MCF 10A (cell line): ENCODE results near the gene ZNF768. TPM values are rescaled to one million over a fixed set of nuclear protein-coding genes. Genes with fewer than 3 reads are reported as not detected.

Experiments used
- BruUV-seq: library from RNA; stranded (reverse); fragments of 400-500 nt; replicated peaks from 2 replicates; lab custom pipeline; 2021; lab: Mats Ljungman, UMichigan
- CTCF ChIA-PET: fragments of 300-600 bp; sonication (Branson Sonifier 250); formaldehyde crosslinking; extraction: SDS; loops from one replicate; lab custom pipeline; 2021; ENCODE audit warnings: antibody characterized with exemption, inconsistent platforms; lab: Yijun Ruan, JAX
- POLR2A ChIA-PET: fragments of 300-600, 350-650 bp; sonication (Branson Sonifier 250); formaldehyde crosslinking; extraction: SDS; loops from one replicate; lab custom pipeline; 2020; ENCODE audit warnings: antibody characterized with exemption, inconsistent platforms; lab: Yijun Ruan, JAX
- DNase-seq: peaks from one replicate; pipeline ENCODE4 v3.0.0-alpha.2; 2018; ENCODE audit not compliant: unreplicated experiment
- H3K27ac Mint-ChIP-seq: one replicate; pipeline ENCODE4 v1.8.0; 2022; ENCODE audit warnings: mild to moderate bottlenecking, low read depth, mixed read lengths; ENCODE audit not compliant: unreplicated experiment
- H3K27me3 Mint-ChIP-seq: one replicate; pipeline ENCODE4 v1.8.0; 2022; ENCODE audit warnings: mixed read lengths; ENCODE audit not compliant: insufficient read depth, unreplicated experiment
- H3K36me3 Mint-ChIP-seq: one replicate; pipeline ENCODE4 v1.8.0; 2022; ENCODE audit warnings: mild to moderate bottlenecking, moderate library complexity, mixed read lengths; ENCODE audit not compliant: insufficient read depth, unreplicated experiment
- H3K4me1 Mint-ChIP-seq: one replicate; pipeline ENCODE4 v1.8.0; 2022; ENCODE audit warnings: mixed read lengths; ENCODE audit not compliant: insufficient read depth, unreplicated experiment
- H3K4me3 Mint-ChIP-seq: one replicate; pipeline ENCODE4 v1.8.0; 2022; ENCODE audit warnings: mild to moderate bottlenecking, moderate library complexity, mixed read lengths; ENCODE audit not compliant: unreplicated experiment
- H3K9me3 Mint-ChIP-seq: one replicate; pipeline ENCODE4 v1.8.0; 2022; ENCODE audit warnings: mixed read lengths; ENCODE audit not compliant: unreplicated experiment
- intact Hi-C: fragments of 100-400 bp; cut with micrococcal nuclease; formaldehyde crosslinking; loops from 2 replicates; pipeline ENCODE4 v1.14.1; 2022
- total RNA-seq: library from RNA; stranded (reverse); gene quantifications from 2 replicates; pipeline ENCODE4 v1.2.3, GENCODE V29; 2022
- TF ChIP-seq, protein P1 (sequence below): fragments of 200-600 bp; IDR thresholded peaks from one replicate; pipeline ENCODE4 v1.8.0; 2022; ENCODE audit warnings: antibody characterized with exemption, mild to moderate bottlenecking; ENCODE audit not compliant: unreplicated experiment

The ZNF768 gene
- total RNA-seq, 1 experiment from 2014 or later: 39.3 TPM

- TF ChIP-seq, protein P1, sequence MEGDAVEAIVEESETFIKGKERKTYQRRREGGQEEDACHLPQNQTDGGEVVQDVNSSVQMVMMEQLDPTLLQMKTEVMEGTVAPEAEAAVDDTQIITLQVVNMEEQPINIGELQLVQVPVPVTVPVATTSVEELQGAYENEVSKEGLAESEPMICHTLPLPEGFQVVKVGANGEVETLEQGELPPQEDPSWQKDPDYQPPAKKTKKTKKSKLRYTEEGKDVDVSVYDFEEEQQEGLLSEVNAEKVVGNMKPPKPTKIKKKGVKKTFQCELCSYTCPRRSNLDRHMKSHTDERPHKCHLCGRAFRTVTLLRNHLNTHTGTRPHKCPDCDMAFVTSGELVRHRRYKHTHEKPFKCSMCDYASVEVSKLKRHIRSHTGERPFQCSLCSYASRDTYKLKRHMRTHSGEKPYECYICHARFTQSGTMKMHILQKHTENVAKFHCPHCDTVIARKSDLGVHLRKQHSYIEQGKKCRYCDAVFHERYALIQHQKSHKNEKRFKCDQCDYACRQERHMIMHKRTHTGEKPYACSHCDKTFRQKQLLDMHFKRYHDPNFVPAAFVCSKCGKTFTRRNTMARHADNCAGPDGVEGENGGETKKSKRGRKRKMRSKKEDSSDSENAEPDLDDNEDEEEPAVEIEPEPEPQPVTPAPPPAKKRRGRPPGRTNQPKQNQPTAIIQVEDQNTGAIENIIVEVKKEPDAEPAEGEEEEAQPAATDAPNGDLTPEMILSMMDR: no peak
- H3K4me3 Mint-ChIP-seq: no peak overlapping the region
- H3K9me3 Mint-ChIP-seq: no peaks in the 10 kb centered on the region
- ChIA-PET POLR2A (interaction anchor here (0.6 to 1.0 kb wide), 2 partner anchors 21 to 67 kb away, joined by 3 to 5 read pairs; no protein-coding TSS in a partner anchor), CTCF (interaction anchor here (0.6 to 0.8 kb wide), 3 partner anchors 70 to 109 kb away, joined by 3 to 4 read pairs (median 4); no protein-coding TSS in a partner anchor)
- intact Hi-C loops: no loop called here
- peaks cover 8% of the 10 kb centered on the region for H3K4me1 Mint-ChIP-seq
- H3K27ac Mint-ChIP-seq: no peak overlapping the region
- H3K36me3 Mint-ChIP-seq: no peaks in the 10 kb centered on the region
- BruUV-seq: no TSS peak
- H3K27me3 Mint-ChIP-seq: no peaks in the 10 kb centered on the region
- no peak for DNase-seq
Observed at GRCh38 chr16:30519120-30520049, 7.0 kb downstream of the ZNF768 start.

DNA sequence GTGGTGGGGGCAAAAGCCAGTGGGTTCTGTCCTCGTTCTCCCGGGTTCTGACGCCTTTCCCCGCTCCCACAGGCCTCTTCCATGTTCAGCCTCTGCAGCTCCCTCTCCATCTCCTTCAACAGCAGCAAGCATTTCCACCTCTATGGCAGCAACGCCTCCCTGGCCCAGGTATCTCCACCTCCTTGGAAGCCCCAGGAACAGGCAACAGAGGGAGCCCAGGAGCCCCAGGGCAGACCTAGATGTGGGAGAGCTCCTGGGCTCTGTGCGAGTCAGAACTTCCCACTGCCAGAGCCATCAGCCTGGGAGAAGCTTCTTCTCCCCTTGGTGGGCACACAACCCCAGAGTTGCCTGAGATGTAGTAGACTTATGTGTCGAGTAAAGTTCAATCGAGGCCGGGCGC lies 7.8 kb downstream of the ZNF768 start:
- no peak for DNase-seq
- no TSS peak for BruUV-seq
- TF ChIP-seq, protein P1: no peak
- Mint-ChIP-seq H3K4me1 (peaks cover 8% of the 10 kb centered on the region), H3K27me3 (no peaks in the 10 kb centered on the region), H3K9me3 (no peaks in the 10 kb centered on the region), H3K4me3 (no peak overlapping the region), H3K36me3 (no peaks in the 10 kb centered on the region), H3K27ac (no peak overlapping the region)
- POLR2A ChIA-PET: no interaction called here
- intact Hi-C loops: no loop called here
- CTCF ChIA-PET: interaction anchor here (0.7 to 0.8 kb wide), 2 partner anchors 69 to 87 kb away, joined by 3 to 4 read pairs; no protein-coding TSS in a partner anchor

DNA sequence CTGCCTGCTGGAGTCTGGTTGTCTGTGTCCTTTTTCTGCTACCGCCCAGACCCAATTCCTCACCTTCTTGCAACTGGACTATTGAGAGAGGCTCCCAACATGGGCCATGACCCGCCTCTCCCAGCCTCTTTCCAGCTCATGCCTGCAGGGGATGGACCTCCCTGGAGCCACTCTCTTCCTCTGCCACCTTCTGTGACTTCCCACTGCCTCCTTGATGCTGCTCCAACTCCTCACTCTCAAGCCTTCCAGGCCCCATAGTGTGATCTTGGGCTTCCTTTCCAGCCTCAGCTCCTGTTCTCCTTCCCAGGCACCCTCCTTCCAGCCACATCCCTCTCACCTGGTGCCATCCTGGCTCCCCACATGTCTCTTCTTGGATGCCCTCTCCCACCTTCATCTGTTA lies 11.1 kb downstream of the ZNF768 start:
- no TSS peak for BruUV-seq
- no peaks in the 10 kb centered on the region for H3K4me1 Mint-ChIP-seq
- POLR2A ChIA-PET: interaction anchor here (0.6 kb wide), 1 partner anchor 181 kb away, joined by 3 read pairs; no protein-coding TSS in a partner anchor
- H3K4me3 Mint-ChIP-seq: no peak overlapping the region
- no peaks in the 10 kb centered on the region for H3K9me3 Mint-ChIP-seq
- no peak for DNase-seq
- H3K36me3 Mint-ChIP-seq: no peaks in the 10 kb centered on the region
- H3K27ac Mint-ChIP-seq: no peak overlapping the region
- no peaks in the 10 kb centered on the region for H3K27me3 Mint-ChIP-seq
- CTCF ChIA-PET: interaction anchor here (0.6 kb wide), 1 partner anchor 12 kb away, joined by 3 read pairs; no protein-coding TSS in a partner anchor
- TF ChIP-seq, protein P1: no peak
- intact Hi-C loops: no loop called here

GRCh38 chr16:30511509-30511908 lies 14.9 kb downstream of the ZNF768 start:
- Mint-ChIP-seq H3K4me1 (no peaks in the 10 kb centered on the region), H3K27me3 (no peaks in the 10 kb centered on the region), H3K36me3 (no peaks in the 10 kb centered on the region), H3K4me3 (no peak overlapping the region), H3K9me3 (no peaks in the 10 kb centered on the region), H3K27ac (no peak overlapping the region)
- ChIA-PET POLR2A (interaction anchor here (0.5 kb wide), 1 partner anchor 15 kb away, joined by 5 read pairs; no protein-coding TSS in a partner anchor), CTCF (interaction anchor here (0.6 kb wide), 1 partner anchor 102 kb away, joined by 3 read pairs; no protein-coding TSS in a partner anchor)
- TF ChIP-seq, protein P1: no peak
- DNase-seq: no peak
- intact Hi-C loops: no loop called here
- no TSS peak for BruUV-seq
